GM18526 (cell line): ENCODE measurements around the gene SH2B3.

ENCODE experiments used
- POLR2A ChIP-seq: IDR thresholded peaks from 3 replicates; pipeline ENCODE4 v1.6.1; 2011; ENCODE audit not compliant: insufficient read length; ENCODE audit errors: extremely low read depth

SH2B3 gene

GRCh38 chr12:111443086-111443485 lies 37.4 kb downstream of the SH2B3 start:
- TF ChIP-seq POLR2A = no peak

GRCh38 chr12:111443586-111443985 lies 37.9 kb downstream of the SH2B3 start:
- TF ChIP-seq POLR2A = no peak

- peak; percentile 20 for TF ChIP-seq POLR2A
Observed at GRCh38 chr12:111444314-111444924, 38.7 kb downstream of the SH2B3 start.

GRCh38 chr12:111444925-111445725 lies 39.4 kb downstream of the SH2B3 start:
- TF ChIP-seq POLR2A = no peak

- peak; percentile 15 for TF ChIP-seq POLR2A
Observed at GRCh38 chr12:111445726-111446581, 40.2 kb downstream of the SH2B3 start.

GRCh38 chr12:111446631-111447570 lies 41.2 kb downstream of the SH2B3 start:
- TF ChIP-seq POLR2A = no peak

- TF ChIP-seq POLR2A = no peak
Observed at GRCh38 chr12:111447571-111448265, 42.0 kb downstream of the SH2B3 start.

GRCh38 chr12:111448266-111448830 lies 42.6 kb downstream of the SH2B3 start:
- no peak for TF ChIP-seq POLR2A

GRCh38 chr12:111448846-111449790 lies 43.4 kb downstream of the SH2B3 start:
- TF ChIP-seq POLR2A = no peak

- no peak for TF ChIP-seq POLR2A
Observed at GRCh38 chr12:111450676-111451075, 45.0 kb downstream of the SH2B3 start.

- no peak for TF ChIP-seq POLR2A
Observed at GRCh38 chr12:111451232-111451631, 45.5 kb downstream of the SH2B3 start.

GRCh38 chr12:111451649-111452129 lies 46.0 kb downstream of the SH2B3 start:
- TF ChIP-seq POLR2A = no peak
